Loucy (cell line): ENCODE data around the gene PHGDH.

Experiments
- H2AFZ ChIP-seq: fragments of 200-600 bp; sonication (generic); 2 replicates; pipeline ENCODE4 v1.6.0; 2016; ENCODE audit warnings: antibody characterized with exemption, mild to moderate bottlenecking, low read length, moderate library complexity
- H3F3A ChIP-seq: fragments of 200-600 bp; 2 replicates; pipeline ENCODE4 v1.6.0; 2016; ENCODE audit warnings: antibody characterized with exemption, low read depth, mild to moderate bottlenecking
- H3K27me3 ChIP-seq: fragments of 200-600 bp; sonication (generic); 2 replicates; pipeline ENCODE4 v1.6.1; 2014; ENCODE audit warnings: low read length, mild to moderate bottlenecking; ENCODE audit not compliant: insufficient read depth, poor library complexity, severe bottlenecking
- H3K36me3 ChIP-seq: fragments of 200-600 bp; sonication (generic); 2 replicates; pipeline ENCODE4 v1.6.1; 2016; ENCODE audit warnings: low read length; ENCODE audit not compliant: insufficient read depth
- H3K4me1 ChIP-seq: fragments of 200-600 bp; sonication (generic); 2 replicates; pipeline ENCODE4 v1.5.1; 2014; ENCODE audit warnings: low read length, mild to moderate bottlenecking; ENCODE audit not compliant: insufficient read depth, poor library complexity, severe bottlenecking
- H3K4me2 ChIP-seq: fragments of 200-600 bp; sonication (generic); 2 replicates; pipeline ENCODE4 v1.6.0; 2014; ENCODE audit warnings: antibody characterized with exemption, low read length, low read depth, mild to moderate bottlenecking; ENCODE audit not compliant: poor library complexity, severe bottlenecking
- H3K4me3 ChIP-seq: fragments of 200-600 bp; sonication (generic); 2 replicates; pipeline ENCODE4 v1.5.1; 2014; ENCODE audit warnings: low read length, mild to moderate bottlenecking, mixed read lengths; ENCODE audit not compliant: poor library complexity, severe bottlenecking
- H3K79me2 ChIP-seq: fragments of 200-600 bp; sonication (generic); 2 replicates; pipeline ENCODE4 v1.6.1; 2014; ENCODE audit warnings: low read length; ENCODE audit not compliant: insufficient read depth
- H3K9ac ChIP-seq: fragments of 200-600 bp; sonication (generic); 2 replicates; pipeline ENCODE4 v1.6.0; 2014; ENCODE audit warnings: mild to moderate bottlenecking, low read depth, low read length, moderate library complexity; ENCODE audit not compliant: poor library complexity, severe bottlenecking
- H3K9me2 ChIP-seq: fragments of 200-600 bp; sonication (generic); replicated peaks from 2 replicates; pipeline ENCODE4 v1.6.1; 2016; ENCODE audit warnings: low read depth, low read length, mixed read lengths
- H3K9me3 ChIP-seq: fragments of 200-600 bp; sonication (generic); 2 replicates; pipeline ENCODE4 v1.6.1; 2014; ENCODE audit warnings: mild to moderate bottlenecking, antibody characterized with exemption, low read length, low read depth; ENCODE audit not compliant: insufficient read depth
- H4K20me1 ChIP-seq: fragments of 200-600 bp; sonication (generic); 2 replicates; pipeline ENCODE4 v1.6.0; 2014; ENCODE audit warnings: antibody characterized with exemption, low read length, mild to moderate bottlenecking; ENCODE audit not compliant: insufficient read depth, poor library complexity, severe bottlenecking
- CTCF ChIP-seq: fragments of 200-600 bp; sonication (generic); conservative IDR thresholded peaks from 2 replicates; pipeline ENCODE4 v1.5.1; 2014; ENCODE audit warnings: mild to moderate bottlenecking, antibody characterized with exemption, low read length
- EZH2phosphoT487 ChIP-seq: fragments of 200-600 bp; IDR thresholded peaks from 2 replicates; pipeline ENCODE4 v1.6.1; 2018; ENCODE audit warnings: antibody characterized with exemption, mild to moderate bottlenecking, moderate library complexity, borderline replicate concordance

The PHGDH gene

GRCh38 chr1:119683893-119684292 lies 27.8 kb upstream of the PHGDH start:
- Histone ChIP-seq H3K79me2 (no peaks in the 10 kb centered on the region), H3K4me3 (no peak overlapping the region), H3K9me2 (no peaks in the 10 kb centered on the region), H3K9ac (no peak overlapping the region), H3K27me3 (no peaks in the 10 kb centered on the region), H3K4me2 (no peak overlapping the region), H3K4me1 (no peaks in the 10 kb centered on the region), H3F3A (no peaks in the 10 kb centered on the region), H2AFZ (no peak overlapping the region), H3K36me3 (no peaks in the 10 kb centered on the region), H3K9me3 (no peaks in the 10 kb centered on the region), H4K20me1 (no peaks in the 10 kb centered on the region)
- no peak for TF ChIP-seq EZH2phosphoT487
- TF ChIP-seq CTCF = no peak

GRCh38 chr1:119686661-119687060 lies 25.1 kb upstream of the PHGDH start:
- TF ChIP-seq EZH2phosphoT487 = no peak
- TF ChIP-seq CTCF = no peak
- Histone ChIP-seq H3K4me3 (no peak overlapping the region), H4K20me1 (no peaks in the 10 kb centered on the region), H2AFZ (no peak overlapping the region), H3K4me2 (no peak overlapping the region), H3K4me1 (no peaks in the 10 kb centered on the region), H3F3A (no peaks in the 10 kb centered on the region), H3K79me2 (no peaks in the 10 kb centered on the region), H3K9ac (no peak overlapping the region), H3K9me3 (no peaks in the 10 kb centered on the region), H3K36me3 (no peaks in the 10 kb centered on the region), H3K27me3 (no peaks in the 10 kb centered on the region), H3K9me2 (no peaks in the 10 kb centered on the region)

- H3K9me3 ChIP-seq = no peaks in the 10 kb centered on the region
- H3K36me3 ChIP-seq = no peaks in the 10 kb centered on the region
- H3K27me3 ChIP-seq = no peaks in the 10 kb centered on the region
- H4K20me1 ChIP-seq = no peaks in the 10 kb centered on the region
- no peak overlapping the region for H3K4me2 ChIP-seq
- H3F3A ChIP-seq = no peaks in the 10 kb centered on the region
- TF ChIP-seq CTCF (no peak), EZH2phosphoT487 (no peak)
- H3K79me2 ChIP-seq = no peaks in the 10 kb centered on the region
- H3K4me3 ChIP-seq = no peak overlapping the region
- no peak overlapping the region for H3K9ac ChIP-seq
- no peak overlapping the region for H2AFZ ChIP-seq
- no peaks in the 10 kb centered on the region for H3K4me1 ChIP-seq
- H3K9me2 ChIP-seq = no peaks in the 10 kb centered on the region
Observed at GRCh38 chr1:119687434-119688079, 24.2 kb upstream of the PHGDH start.
